Activated CD4-positive, alpha-beta T cell treated with anti-CD3 and anti-CD28 coated beads for 48 hours (primary cell): Measurements from ENCODE around the gene AGXT2.
"Not testable (repeated sequence)": the region's sequence is repeated elsewhere in the genome, so short reads cannot be mapped to it uniquely, and the experiment has no call there.

ENCODE experiments used
- DNase-seq: peaks from one replicate; pipeline ENCODE4 v3.0.0-alpha.2; 2020

Gene AGXT2

GRCh38 chr5:35010676-35011075, 37.1 kb downstream of the AGXT2 start:
- DNase-seq: no peak

- DNase-seq: no peak
Measured at GRCh38 chr5:35009657-35010056, 38.1 kb downstream of the AGXT2 start.

- DNase-seq: no peak
Measured at GRCh38 chr5:35009019-35009418, 38.7 kb downstream of the AGXT2 start.

GRCh38 chr5:35004771-35005170, 43.0 kb downstream of the AGXT2 start:
- no peak for DNase-seq

- DNase-seq: no peak
Measured at GRCh38 chr5:35004200-35004599, 43.5 kb downstream of the AGXT2 start.

- peak; percentile 71 for DNase-seq
Measured at GRCh38 chr5:35003018-35003957, 44.5 kb downstream of the AGXT2 start.

GRCh38 chr5:35002459-35002858, 45.3 kb downstream of the AGXT2 start:
- no peak for DNase-seq

- no peak for DNase-seq
Measured at GRCh38 chr5:35001842-35002241, 45.9 kb downstream of the AGXT2 start.

GRCh38 chr5:34998058-34998789, 49.5 kb downstream of the AGXT2 start:
- no peak for DNase-seq

- DNase-seq: no peak
Measured at GRCh38 chr5:34996261-34996660, 51.5 kb downstream of the AGXT2 start.

- no peak for DNase-seq
Measured at GRCh38 chr5:34993951-34994350, 53.8 kb downstream of the AGXT2 start.

GRCh38 chr5:34991486-34992238, 56.1 kb downstream of the AGXT2 start:
- no peak for DNase-seq

GRCh38 chr5:34986965-34987364, 60.8 kb downstream of the AGXT2 start:
- no peak for DNase-seq

GRCh38 chr5:34982823-34983222, 64.9 kb downstream of the AGXT2 start:
- DNase-seq: no peak

- no peak for DNase-seq
Measured at GRCh38 chr5:34978681-34979080, 69.1 kb downstream of the AGXT2 start.

- DNase-seq: no peak
Measured at GRCh38 chr5:34977934-34978613, 69.7 kb downstream of the AGXT2 start.

GRCh38 chr5:34976347-34976746, 71.4 kb downstream of the AGXT2 start:
- DNase-seq: no peak

- not testable (repeated sequence) for DNase-seq
Measured at GRCh38 chr5:34971655-34972054, 76.1 kb downstream of the AGXT2 start.

GRCh38 chr5:34970552-34970951, 77.2 kb downstream of the AGXT2 start:
- DNase-seq: no peak

GRCh38 chr5:34968258-34968657, 79.5 kb downstream of the AGXT2 start:
- DNase-seq: no peak

- DNase-seq: no peak
Measured at GRCh38 chr5:34967540-34967939, 80.2 kb downstream of the AGXT2 start.

GRCh38 chr5:34959323-34959722, 88.4 kb downstream of the AGXT2 start:
- DNase-seq: peak; percentile 11
